C4-2B (cell line): ENCODE measurements around the gene FOXK1.

ENCODE experiments used
- ZFX ChIP-seq: fragments of 450-650 bp; IDR thresholded peaks from 2 replicates; pipeline ENCODE4 v1.6.1; 2017
- TF ChIP-seq, protein P1 (sequence below): fragments of 450-650 bp; conservative IDR thresholded peaks from 2 replicates; pipeline ENCODE4 v1.5.1; 2017; ENCODE audit warnings: mild to moderate bottlenecking

DNA sequence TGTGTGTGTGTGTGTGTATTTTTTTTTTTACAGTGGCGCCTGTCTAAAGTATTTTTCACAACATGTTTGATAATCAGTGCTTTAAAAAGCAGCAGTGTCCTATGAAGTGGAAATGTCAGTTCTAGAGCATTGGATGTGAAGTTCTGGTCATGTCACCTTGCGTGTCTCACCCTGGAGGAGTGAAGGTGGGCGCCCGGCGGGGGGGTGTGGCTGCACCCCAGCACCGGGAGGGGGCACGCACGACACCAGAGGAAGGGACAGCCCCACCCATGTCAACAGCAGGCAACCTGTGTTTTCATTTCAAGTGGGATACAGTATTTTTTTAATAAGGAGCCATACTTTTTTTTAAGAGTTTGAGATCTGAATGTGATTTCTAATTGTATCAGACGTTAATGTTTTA, 88.8 kb downstream of the FOXK1 start:
- TF ChIP-seq, protein P1, sequence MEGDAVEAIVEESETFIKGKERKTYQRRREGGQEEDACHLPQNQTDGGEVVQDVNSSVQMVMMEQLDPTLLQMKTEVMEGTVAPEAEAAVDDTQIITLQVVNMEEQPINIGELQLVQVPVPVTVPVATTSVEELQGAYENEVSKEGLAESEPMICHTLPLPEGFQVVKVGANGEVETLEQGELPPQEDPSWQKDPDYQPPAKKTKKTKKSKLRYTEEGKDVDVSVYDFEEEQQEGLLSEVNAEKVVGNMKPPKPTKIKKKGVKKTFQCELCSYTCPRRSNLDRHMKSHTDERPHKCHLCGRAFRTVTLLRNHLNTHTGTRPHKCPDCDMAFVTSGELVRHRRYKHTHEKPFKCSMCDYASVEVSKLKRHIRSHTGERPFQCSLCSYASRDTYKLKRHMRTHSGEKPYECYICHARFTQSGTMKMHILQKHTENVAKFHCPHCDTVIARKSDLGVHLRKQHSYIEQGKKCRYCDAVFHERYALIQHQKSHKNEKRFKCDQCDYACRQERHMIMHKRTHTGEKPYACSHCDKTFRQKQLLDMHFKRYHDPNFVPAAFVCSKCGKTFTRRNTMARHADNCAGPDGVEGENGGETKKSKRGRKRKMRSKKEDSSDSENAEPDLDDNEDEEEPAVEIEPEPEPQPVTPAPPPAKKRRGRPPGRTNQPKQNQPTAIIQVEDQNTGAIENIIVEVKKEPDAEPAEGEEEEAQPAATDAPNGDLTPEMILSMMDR = no peak
- TF ChIP-seq ZFX = no peak
